ENCODE data around the gene CMTR2. TPM values are rescaled to one million over a fixed set of nuclear protein-coding genes. Genes with fewer than 3 reads are reported as not detected.

The CMTR2 gene, protein sequence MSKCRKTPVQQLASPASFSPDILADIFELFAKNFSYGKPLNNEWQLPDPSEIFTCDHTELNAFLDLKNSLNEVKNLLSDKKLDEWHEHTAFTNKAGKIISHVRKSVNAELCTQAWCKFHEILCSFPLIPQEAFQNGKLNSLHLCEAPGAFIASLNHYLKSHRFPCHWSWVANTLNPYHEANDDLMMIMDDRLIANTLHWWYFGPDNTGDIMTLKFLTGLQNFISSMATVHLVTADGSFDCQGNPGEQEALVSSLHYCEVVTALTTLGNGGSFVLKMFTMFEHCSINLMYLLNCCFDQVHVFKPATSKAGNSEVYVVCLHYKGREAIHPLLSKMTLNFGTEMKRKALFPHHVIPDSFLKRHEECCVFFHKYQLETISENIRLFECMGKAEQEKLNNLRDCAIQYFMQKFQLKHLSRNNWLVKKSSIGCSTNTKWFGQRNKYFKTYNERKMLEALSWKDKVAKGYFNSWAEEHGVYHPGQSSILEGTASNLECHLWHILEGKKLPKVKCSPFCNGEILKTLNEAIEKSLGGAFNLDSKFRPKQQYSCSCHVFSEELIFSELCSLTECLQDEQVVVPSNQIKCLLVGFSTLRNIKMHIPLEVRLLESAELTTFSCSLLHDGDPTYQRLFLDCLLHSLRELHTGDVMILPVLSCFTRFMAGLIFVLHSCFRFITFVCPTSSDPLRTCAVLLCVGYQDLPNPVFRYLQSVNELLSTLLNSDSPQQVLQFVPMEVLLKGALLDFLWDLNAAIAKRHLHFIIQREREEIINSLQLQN
- total RNA-seq (2021): 13.6 and 15.5 TPM in 2 replicates
- long read RNA-seq, full-length matches to known transcripts: 43 of 68 reads
- long read RNA-seq, partial matches to known transcripts: 1 of 68 reads
- long read RNA-seq, other reads (novel, unspliced or antisense): 24 of 68 reads

DNA sequence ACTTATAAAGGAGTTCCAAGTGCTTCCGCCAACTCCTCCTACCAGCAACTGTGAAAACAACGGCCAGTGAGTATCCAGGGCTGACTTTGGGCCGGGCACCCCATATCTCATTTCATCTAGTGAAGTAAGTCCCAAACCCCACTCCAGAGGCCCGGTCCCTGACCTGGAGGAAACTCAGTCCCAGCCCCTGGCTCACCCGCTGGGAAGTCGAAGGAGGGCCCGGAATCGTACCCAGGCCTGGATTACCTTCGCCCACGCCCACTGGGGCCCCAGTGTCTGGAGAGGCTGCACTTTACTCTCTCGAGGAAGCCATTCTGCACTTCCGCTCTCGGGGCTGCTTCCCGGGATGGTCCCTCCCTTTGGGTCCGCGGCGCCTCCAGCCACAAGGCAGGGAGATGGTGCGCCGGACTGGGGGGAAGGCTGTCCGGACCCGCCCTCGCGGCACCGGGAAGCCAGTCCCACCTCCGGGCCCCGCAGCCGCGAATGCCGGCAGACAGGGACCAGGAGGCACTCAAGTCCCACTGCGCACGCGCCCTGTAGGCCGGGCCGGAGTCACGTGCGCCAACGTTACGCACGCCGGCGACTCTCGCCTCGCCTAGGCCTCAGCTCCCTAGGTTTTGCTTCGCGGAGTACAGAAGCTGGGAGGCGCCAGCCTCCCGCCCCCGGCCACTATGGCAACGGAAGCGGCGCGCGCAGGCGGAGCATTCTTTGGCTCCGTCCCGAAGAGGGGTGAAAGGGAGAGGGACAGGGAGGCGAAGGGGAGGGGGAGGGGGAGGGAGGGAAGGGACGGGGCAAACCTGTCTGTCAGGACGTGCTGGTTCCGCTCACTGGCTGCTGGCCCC, at the start of gene CMTR2:
CMTR2 (minus strand) TSS at position 513 of the 842 bp plus-strand sequence. CDS start 3,482 bp downstream, outside the sequence.
- Mint-ChIP-seq H3K4me1 (peaks cover 13 to 14% of the 10 kb centered on the region in 2 experiments), H3K9me3 (no peaks in the 10 kb centered on the region), H3K4me3 (peak within 1 kb of the TSS; percentile 82 to 86), H3K27ac (peak within 1 kb of the TSS; percentile 89 to 96 (median 92)), H3K27me3 (ENCODE audit: low read depth) (peaks cover 8% of the 10 kb centered on the region), H3K36me3 (ENCODE audit: insufficient read depth in 1 of 3, low read depth in 3 of 3) (peaks cover 5 to 32% (median 30%) of the 10 kb centered on the region in 3 experiments; a peak in 6 of 7 replicates)
- Histone ChIP-seq H3K4ac (ENCODE audit: low read depth, low read length) (no peak within 1 kb of the TSS; the same call in 1 of the 2 replicates), H3K9ac (ENCODE audit: extremely low read depth, insufficient read length, low read length) (peak within 1 kb of the TSS; percentile 69), H3K23me2 (ENCODE audit: insufficient read length, low read depth, low read length, poor library complexity, severe bottlenecking) (peaks cover 10% of the 10 kb centered on the region), H3K9me3 (ENCODE audit: control insufficient read depth, low read depth, low read length) (no peaks in the 10 kb centered on the region), H3K27me3 (ENCODE audit: insufficient read depth, low read length) (no peaks in the 10 kb centered on the region), H3K23ac (ENCODE audit: insufficient read length, low read depth, low read length) (no peak within 1 kb of the TSS), H2BK12ac (ENCODE audit: insufficient read length, low read depth, low read length) (no peak within 1 kb of the TSS), H3K79me2 (ENCODE audit: insufficient read depth, low read length) (peaks cover 2% of the 10 kb centered on the region; the same call in 1 of the 2 replicates), H2BK15ac (ENCODE audit: low read depth, low read length) (no peak within 1 kb of the TSS), H3K4me1 (ENCODE audit: insufficient read depth, low read length) (0 out of 2 replicates have a peak, but pooled peaks cover 2% of the 10 kb centered on the region), H2BK120ac (ENCODE audit: low read depth, low read length, poor library complexity, severe bottlenecking) (no peak within 1 kb of the TSS), H2BK20ac (ENCODE audit: low read depth, low read length, poor library complexity, severe bottlenecking) (no peak within 1 kb of the TSS), H2BK5ac (ENCODE audit: insufficient read length, low read length) (no peak within 1 kb of the TSS), H3K79me1 (ENCODE audit: insufficient read depth, low read depth, low read length, poor library complexity, severe bottlenecking) (peaks cover 6% of the 10 kb centered on the region), H3K4me2 (ENCODE audit: insufficient read depth, insufficient read length, low read length) (peak within 1 kb of the TSS; percentile 80), H3K56ac (ENCODE audit: insufficient read length, low read depth, low read length) (no peak within 1 kb of the TSS), H3K27ac (ENCODE audit: insufficient read length, low read depth, low read length) (peak within 1 kb of the TSS; percentile 14), H4K5ac (ENCODE audit: insufficient read length, low read depth, low read length) (no peak within 1 kb of the TSS), H2AK5ac (ENCODE audit: insufficient read length, low read length) (no peak within 1 kb of the TSS), H3T11ph (ENCODE audit: low read length) (no peak within 1 kb of the TSS), H4K20me1 (ENCODE audit: control insufficient read depth, insufficient read depth, insufficient read length) (no peaks in the 10 kb centered on the region), H3K14ac (ENCODE audit: insufficient read depth, low read length) (peak within 1 kb of the TSS; percentile 62), H4K8ac (replicated peaks; ENCODE audit: insufficient read length, low read depth, low read length) (no peak within 1 kb of the TSS), H4K91ac (ENCODE audit: insufficient read length, low read depth, low read length) (no peak within 1 kb of the TSS), H3K18ac (ENCODE audit: insufficient read length, low read depth, low read length) (peak within 1 kb of the TSS; percentile 16), H2AFZ (ENCODE audit: low read length) (no peak within 1 kb of the TSS)
- TF ChIP-seq, protein P1, sequence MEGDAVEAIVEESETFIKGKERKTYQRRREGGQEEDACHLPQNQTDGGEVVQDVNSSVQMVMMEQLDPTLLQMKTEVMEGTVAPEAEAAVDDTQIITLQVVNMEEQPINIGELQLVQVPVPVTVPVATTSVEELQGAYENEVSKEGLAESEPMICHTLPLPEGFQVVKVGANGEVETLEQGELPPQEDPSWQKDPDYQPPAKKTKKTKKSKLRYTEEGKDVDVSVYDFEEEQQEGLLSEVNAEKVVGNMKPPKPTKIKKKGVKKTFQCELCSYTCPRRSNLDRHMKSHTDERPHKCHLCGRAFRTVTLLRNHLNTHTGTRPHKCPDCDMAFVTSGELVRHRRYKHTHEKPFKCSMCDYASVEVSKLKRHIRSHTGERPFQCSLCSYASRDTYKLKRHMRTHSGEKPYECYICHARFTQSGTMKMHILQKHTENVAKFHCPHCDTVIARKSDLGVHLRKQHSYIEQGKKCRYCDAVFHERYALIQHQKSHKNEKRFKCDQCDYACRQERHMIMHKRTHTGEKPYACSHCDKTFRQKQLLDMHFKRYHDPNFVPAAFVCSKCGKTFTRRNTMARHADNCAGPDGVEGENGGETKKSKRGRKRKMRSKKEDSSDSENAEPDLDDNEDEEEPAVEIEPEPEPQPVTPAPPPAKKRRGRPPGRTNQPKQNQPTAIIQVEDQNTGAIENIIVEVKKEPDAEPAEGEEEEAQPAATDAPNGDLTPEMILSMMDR (conservative IDR thresholded peaks at IDR 0.05): no peak
- WGBS (ENCODE audit: extremely low coverage, insufficient read length, low lambda C conversion rate): no CpG with 5 or more reads among the region's 60 CpGs
- peak; percentile 99 for DNase-seq

Measured in H9 (cell line).